Measurements from ENCODE around the gene ALKBH8. TPM values are rescaled to one million over a fixed set of nuclear protein-coding genes. Genes with fewer than 3 reads are reported as not detected.
A peak's percentile ranks its signal among the peaks of the same experiment; 100 is the strongest.
"Not testable (repeated sequence)": the region's sequence is repeated elsewhere in the genome, so short reads cannot be mapped to it uniquely, and the experiment has no call there.

The ALKBH8 gene
- total RNA-seq, 1 donor from 2014 or later, result 20.1 TPM

DNA sequence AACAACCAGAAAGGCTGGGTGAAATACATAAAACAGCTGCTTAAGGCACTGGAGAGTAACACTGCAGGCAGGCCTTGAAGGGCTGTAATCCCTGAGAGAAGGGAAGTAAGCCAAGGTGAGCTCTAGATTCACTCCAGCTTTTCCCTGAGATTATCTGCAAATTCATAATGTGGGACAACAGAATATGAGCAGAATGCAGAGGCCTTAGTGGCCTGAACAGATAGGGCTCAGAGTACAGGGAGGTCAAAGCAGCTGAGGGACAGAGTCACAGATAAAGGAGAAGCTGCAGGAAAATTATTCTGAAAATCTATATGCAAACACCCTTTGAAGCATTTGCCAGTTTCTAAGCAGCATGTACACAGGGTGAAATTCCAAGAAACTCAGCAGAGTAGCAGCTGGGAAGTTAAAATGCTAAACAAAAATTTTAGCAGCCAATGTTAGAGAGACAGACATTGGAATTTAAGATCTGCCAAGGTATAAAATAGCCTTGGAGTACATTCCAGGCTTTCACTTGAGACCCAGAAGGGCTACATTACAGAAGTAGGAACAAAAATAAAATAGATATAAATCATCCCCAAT, 59.8 kb downstream of the ALKBH8 start:
- no peak for DNase-seq

DNA sequence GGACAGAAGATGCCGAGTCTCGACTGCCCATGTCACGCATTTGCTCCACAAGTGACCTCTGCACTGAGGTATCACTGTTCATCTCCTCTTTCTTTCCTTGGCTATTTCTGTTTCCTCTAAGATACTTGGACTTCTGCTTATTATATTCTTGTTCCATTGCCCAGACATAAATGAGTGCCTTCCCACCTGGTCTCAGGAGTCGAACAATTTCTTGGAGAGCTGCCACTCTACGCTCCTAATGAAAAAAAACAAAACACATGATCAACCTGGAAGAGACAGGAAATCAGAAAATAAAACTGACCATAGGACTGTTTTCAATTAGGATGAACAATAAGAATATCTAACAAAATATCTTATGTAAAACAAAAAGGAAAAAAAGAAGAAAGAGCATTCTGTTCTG, 60.6 kb downstream of the ALKBH8 start:
- DNase-seq, result no peak

DNA sequence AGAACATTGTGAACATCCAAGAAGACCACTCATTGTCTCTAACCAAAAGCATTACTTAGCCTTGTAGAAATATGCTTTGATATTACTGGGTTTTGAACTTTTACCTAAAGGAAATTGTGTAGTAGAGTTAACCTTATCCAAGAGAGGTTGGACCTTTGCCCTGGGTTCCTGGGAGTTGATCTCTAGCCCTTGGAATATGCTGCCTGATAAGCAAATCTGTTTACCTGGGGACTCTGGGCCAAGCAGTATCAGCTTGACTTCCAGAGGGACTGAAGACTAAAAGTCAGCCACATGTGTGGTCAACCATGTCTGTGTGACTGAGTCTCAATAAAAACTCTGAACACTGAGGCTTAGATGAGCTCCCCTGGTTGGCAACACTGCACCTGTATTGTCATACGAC, 63.8 kb downstream of the ALKBH8 start:
- no peak for DNase-seq

DNA sequence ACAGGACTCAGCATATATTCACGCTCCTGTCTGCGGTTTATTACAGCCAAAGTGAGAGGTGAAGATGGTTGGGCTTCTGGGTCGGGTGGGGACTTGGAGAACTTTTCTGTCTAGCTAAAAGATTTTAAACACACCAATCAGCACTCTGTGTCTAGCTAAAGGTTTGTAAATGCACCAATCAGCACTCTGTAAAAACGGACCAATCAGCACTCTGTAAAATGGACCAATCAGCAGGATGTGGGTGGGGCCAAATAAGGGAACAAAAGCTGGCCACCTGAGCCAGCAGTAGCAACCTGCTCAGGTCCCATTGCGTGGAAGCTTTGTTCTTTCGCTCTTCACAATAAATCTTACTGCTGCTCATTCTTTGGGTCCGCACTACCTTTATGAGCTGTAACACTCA, 68.2 kb downstream of the ALKBH8 start:
- DNase-seq, result not testable (repeated sequence)

DNA sequence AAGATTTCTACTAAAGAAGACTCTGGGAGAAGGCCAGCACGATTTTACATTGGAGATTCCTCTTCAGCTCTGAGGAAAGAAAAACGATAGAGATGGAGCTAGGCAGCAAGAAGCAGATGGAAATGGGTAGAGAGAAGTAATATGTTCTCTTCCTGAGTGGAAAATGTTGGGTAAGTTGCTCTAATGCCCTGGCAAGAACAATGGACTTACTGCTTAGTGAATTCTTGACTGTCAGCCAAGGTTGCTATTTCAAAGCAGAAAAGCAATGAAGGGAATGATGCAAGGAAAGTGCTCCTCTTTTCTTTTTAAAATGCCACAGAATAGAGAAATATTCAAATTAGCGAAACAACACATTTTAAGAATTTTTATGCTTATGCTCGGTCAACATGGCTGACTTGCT, 69.5 kb downstream of the ALKBH8 start:
- DNase-seq, result no peak

DNA sequence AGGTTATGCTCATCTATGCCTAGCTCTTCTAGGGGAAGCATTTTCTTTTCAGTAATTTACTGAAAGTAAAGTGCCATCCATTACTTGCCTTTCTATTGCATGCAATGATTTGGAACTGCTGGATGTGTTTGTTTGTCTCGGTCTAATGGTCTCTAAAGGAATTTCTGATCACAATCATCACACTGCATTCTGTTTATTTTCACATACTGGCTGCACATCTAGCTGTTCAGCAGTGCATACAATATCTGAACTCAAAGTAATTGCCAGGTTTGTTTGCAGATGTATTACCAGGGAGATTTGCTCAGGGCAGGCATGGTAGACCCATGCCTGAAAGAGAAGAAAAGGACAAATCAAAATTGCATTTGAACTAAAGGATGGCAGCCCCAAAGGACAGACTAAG, 71.5 kb downstream of the ALKBH8 start:
- DNase-seq, result no peak

DNA sequence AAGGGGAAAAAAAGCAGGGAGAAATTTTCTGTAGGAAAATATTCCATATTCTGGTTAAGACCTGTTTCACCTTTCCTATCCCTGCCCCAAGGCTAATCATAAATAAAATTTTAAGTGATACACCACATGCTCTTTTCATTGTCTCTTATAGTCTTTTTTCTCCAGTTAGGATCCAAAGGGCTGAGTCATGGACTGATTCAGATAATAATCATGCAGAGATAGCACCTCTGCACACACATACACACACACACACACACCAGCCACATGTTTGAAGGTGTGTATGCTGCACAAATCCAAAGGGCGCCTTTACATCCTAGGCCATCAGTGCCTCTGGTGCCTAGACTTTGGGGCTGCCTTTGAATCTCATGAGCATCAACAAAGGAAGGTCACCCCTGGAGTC, 72.4 kb downstream of the ALKBH8 start:
- no peak for DNase-seq

DNA sequence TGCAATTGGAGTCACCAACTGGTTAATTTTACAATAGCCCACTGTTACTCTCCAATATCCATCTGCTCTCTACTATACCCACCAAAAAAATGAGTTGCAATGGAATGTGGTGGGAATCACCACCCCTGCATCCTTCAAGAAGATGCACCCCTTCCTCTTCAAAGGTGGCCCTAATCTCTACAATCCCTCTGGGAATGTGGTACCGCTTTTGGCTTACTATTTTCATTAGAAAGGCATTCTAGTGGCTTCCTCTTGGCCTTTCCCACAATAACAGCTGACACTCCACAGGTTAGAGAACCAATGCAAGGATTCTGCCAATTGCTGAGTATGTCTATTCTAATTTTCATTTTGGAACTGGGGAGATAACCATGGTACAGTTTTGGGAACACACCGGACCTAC, 74.7 kb downstream of the ALKBH8 start:
- no peak for DNase-seq

DNA sequence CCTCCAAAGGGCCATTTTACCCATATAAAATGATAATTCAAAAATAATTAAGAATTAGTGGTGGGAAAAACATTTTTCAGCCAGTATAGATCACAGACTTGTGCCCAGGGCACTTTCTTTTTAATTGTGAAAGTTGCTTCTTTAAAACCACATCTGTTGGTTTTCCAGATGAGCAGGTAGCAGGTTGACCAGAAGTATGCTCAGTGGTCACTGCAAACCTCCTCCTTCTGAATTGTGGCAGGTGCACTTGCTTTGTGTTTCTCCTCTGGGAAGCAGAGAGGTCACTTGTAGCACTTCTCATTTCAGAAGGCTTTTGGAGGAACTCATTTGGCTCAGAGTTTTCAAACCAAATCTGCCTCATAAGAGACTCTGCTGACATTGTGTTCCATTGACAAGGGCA, 83.3 kb downstream of the ALKBH8 start:
- no peak for DNase-seq

DNA sequence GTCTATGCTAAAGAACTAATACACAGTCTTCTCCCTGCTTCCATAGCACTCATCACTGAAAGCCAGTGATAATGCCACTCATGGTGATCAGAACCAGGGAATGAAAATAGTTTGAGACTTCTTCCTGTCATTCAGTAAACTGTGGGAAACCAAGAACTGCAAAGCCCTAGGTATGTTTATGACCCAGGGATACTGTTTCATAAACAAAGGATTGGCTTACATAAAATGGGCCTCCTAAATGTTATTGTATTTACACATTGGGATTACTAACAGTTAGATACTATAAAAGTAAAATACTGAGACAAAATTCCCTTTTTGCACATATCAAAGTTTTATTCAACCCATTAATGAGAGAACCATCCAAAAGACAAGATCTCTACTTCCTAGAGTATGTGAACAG, 86.6 kb downstream of the ALKBH8 start:
- DNase-seq, result no peak

DNA sequence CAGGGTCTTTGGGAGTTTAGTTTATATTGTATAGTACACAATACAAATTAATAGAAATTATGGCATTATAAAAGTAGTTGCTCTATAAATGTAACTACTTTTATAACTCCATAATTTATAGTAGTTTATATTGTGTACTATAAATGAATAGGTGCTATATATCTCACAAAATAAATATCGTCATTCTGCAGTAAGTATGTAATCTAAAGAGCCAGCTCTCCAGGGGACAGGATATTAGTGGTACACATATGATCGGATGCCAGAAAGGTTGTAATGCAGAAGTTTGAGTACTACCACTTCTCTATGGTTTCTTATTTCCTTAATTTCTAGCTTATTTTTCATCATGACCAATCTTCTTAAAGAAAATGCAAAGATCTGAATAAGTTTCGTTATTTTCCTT, 87.7 kb downstream of the ALKBH8 start:
- no peak for DNase-seq

DNA sequence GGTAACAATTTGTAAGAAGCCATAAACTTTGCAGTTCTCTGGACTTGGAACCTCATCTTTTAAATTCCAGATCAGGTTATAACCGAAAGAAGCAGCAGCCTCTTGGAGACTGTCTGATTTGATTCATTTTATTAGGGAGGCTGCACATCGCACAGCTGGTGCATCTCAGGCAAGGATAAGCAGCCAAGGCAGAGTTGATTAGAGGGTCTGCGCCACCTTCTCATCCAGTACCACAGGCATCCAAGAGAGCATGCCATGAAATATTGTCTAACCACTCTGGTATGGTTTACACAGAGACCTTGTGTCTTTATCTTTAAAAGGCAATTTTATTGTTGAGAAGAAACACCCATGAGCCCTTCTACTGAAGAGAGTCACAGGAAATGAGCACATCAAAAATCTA, 91.7 kb downstream of the ALKBH8 start:
- DNase-seq, result no peak

DNA sequence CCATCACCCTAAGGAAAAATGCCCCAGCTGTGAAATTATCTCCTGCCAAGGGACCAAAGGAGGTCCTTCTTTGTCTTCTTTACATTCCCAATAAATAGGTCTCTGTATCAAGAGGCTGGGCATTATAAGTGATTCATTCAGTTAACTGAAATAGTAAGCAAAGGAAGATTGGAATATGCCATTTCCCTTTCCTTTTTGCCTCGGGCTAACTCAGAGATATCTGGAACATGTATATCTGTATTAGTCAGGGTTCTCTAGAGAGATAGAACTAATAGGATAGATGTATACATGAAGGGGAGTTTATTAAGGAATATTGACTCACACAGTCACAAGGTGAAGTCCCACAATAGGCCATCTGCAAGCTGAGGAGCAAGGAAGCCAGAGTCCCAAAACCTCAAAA, 92.6 kb downstream of the ALKBH8 start:
- no peak for DNase-seq

DNA sequence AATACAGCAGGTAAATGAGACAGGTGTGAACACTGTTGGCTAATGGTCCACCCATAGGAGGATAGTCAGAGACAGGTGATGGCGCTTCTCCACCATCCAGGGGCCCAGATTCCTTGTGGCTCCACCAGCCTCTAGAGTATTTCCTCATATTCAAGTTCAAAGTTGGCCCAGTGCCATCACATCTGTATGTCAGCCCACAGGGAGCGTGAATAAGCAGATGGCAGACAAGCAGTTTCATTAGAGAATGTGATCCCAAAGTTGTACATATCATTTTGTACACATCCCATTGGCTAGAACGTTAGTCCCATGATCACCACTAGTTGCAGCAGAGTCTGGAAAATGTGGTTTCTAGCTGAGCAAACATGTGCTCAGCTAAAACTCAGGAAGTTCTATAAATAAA, 96.9 kb downstream of the ALKBH8 start:
- DNase-seq, result no peak

DNA sequence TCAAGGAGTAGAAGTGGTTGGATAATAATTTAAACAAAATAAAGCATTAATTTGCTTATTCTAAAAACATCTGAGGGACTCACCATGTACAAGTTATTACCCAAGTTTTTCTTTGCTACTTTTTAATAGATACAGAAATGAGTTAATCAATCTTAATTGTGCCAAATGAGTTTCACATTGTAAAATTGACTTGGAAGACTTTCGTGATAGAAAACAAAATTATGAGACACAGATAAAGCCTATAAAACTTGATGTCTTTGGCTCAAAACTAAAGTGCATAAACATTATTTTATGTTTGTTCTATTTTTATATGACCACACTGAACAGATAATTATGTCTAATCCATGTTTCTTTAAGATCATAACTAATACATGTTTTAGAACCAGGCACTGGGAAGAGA, 97.8 kb downstream of the ALKBH8 start:
- no peak for DNase-seq

DNA sequence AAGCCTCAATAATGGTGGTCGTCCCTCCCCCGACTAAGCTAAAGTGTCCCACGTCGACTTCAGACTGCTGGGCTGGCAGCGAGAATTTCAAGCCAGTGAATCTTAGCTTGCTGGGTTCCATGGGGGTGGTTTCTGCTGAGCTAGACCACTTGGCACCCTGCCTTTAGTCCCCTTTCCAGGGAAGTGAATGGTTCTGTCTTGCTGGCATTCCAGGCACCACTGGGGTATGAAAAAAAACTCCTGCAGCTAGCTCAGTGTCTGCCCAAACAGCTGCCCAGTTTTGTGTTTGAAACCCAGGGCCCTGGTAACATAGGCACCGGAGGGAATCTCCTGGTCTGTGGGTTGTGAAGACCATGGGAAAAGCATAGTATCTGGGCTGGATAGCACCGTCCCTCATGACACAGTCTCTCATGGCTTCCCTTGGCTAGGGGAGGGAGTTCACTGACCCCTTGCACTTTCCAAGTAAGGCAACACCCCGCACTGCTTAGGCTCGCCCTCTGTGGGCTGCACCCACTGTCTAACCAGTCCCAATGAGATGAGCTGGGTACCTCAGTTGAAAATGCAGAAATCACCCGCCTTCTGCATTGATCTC, 99.2 kb downstream of the ALKBH8 start:
- not testable (repeated sequence) for DNase-seq

DNA sequence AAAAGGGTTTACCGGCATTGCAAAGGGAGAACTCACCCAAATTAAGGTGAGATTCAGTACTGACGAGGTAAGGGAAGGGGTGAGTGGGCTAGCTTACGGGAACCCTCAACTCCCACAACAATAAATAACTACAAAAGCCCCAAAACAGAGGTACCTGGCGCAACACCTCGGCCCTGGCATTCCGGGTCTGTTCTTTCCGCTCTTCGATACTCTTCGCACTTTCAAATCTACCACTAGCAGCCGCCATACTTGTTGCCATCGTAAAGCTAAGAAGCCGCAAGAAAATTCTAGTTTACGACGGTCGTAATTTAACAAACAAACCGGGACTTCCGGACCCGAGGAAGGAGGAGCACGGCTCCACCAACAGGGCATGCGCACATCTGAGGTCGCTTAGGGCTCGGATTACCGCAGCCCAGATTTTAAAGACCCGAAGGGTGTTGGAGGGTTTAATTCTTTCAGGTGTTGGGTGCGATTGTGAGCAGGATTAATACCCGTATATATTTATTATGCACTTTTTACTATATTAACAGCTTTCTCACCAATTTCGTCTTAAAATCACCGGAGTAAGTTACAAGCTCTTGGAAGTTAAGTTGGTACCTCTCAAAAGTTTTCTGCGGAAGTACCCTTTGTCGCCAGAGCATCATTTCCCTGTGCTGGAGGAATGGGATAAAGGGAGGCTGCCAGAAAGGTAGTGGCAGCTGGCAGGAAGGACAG, 107.8 kb downstream of the ALKBH8 start, which contains the start of gene CWF19L2:
TSS of gene CWF19L2 (minus strand) at position 268 of the 714 bp plus-strand sequence. CDS start at position 259, 9 bp downstream.
- peak; percentile 79 for DNase-seq

DNA sequence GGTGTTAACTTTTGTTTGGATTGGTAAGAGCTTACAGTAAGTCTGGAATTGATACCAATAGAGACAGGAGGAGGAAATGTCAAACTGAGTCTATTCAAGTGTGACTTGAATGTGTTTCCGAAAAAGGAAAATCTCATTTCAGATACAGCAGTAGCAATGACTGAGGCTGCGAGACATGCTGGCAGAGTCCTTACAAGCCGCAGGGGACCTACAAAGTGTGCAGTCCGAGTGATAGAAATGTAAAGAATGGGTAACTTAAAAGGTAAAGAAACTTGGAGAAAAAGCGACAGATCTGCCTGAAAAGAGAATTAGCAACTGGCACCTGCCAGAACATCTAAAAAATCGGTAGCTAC, 108.4 kb downstream of the ALKBH8 start:
- DNase-seq, result no peak

DNA sequence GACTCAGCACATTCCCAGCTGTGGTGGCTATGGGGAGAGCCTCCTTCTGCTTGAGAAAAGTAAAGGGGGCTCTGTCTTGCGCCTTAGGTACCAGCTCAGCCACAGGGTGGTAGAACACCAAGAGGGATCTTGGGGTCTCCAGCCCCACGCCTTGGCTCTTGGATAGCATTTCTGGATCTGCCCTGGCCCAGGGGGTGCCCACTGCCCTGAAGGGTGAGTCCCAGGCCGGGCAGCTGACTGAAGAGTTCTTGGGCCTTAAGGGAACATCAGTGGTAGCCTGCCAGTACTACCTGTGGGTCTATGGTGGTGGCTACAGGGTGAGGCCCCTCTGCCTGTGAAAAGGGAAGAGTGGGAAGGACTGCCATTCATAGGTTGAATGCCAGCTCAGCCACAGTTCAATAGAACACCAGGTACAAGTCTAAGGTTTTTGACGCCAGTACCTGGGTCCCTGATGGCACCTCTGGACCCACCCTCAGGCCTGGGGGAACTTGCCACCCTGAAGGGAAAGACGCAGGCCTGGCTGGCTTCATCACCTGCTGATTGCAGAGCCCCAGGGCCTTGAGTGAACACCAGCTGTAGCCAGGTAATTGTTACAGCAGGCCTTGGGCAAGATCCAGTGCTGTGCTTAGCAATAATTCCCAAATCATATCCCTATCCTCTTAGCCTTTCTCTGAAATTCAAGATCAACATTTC, 111.8 kb downstream of the ALKBH8 start:
- no peak for DNase-seq
